Right lobe of liver (tissue), 6 donors: Measurements from ENCODE around the gene CHRNB1. TPM values are rescaled to one million over a fixed set of nuclear protein-coding genes. Genes with fewer than 3 reads are reported as not detected.

Experiments
- ATAC-seq, 4 donors: fragments of 200-7000 bp; cut with Tn5 transposase; one replicate each; pipeline ENCODE4 v1.9.1; 2020; ENCODE audit warnings: mild to moderate bottlenecking in 4 of 4, moderate library complexity in 4 of 4
- DNase-seq, 3 donors: peaks; one replicate each; pipeline ENCODE4 v3.0.0-alpha.2; 2020
- H3K27ac ChIP-seq, 3 donors: fragments of 200-600 bp; one replicate each; pipeline ENCODE4 v1.8.0; 2022
- H3K27me3 ChIP-seq, 2 donors: fragments of 200-600 bp; one replicate each; pipeline ENCODE4 v1.8.0; 2022
- H3K36me3 ChIP-seq, 4 donors: fragments of 200-600 bp; sonication (generic) in 1 of 4; one replicate each; pipeline versions ENCODE4 v1.5.1 to v1.8.0; 2017 to 2022; ENCODE audit warnings: control low read depth in 1 of 4
- H3K4me1 ChIP-seq, 4 donors: fragments of 200-600 bp; sonication (generic) in 1 of 4; one replicate each; pipeline versions ENCODE4 v1.5.1 to v1.8.0; 2017 to 2022; ENCODE audit warnings: control low read depth in 1 of 4
- H3K4me3 ChIP-seq, 3 donors: fragments of 200-600 bp; one replicate each; pipeline ENCODE4 v1.8.0; 2022
- H3K9me3 ChIP-seq, 4 donors: fragments of 200-600 bp; sonication (generic) in 1 of 4; one replicate each; pipeline versions ENCODE4 v1.5.1 to v1.8.0; 2017 to 2022; ENCODE audit warnings: control low read depth in 1 of 4
- POLR2A ChIP-seq: fragments of 450-650 bp; IDR thresholded peaks from one replicate; pipeline ENCODE4 v1.6.1; 2017; ENCODE audit warnings: antibody characterized with exemption, mild to moderate bottlenecking
- WGBS: methylation state at CpG from one replicate; pipeline ENCODE4 v1.1.6; 2018; ENCODE audit warnings: low coverage, low lambda C conversion rate; ENCODE audit not compliant: insufficient coverage; ENCODE audit errors: missing lambda C conversion rate; 5-methylcytosine and 5-hydroxymethylcytosine counted together
- intact Hi-C, 2 donors: fragments of 100-400 bp; cut with DNase I; formaldehyde crosslinking; loops; one replicate each; pipeline versions ENCODE4 v1.11.2 to v1.14.1; 2022
- long read RNA-seq: library from polyadenylated mRNA; unstranded; transcript quantifications from one replicate; pipeline ENCODE4 v2.0.0, GENCODE V29; 2019
- total RNA-seq, 6 experiments: library from RNA; depleted of rRNA in 2 of 6; stranded (reverse); fragments of >200 nt in 2 of 6; fragmentation: NEBNext Ultra II Directional in 3 of 6; extraction: Animal tissue kit (Norgen Biotek cat#: 25700) in 3 of 6; gene quantifications; one replicate each; pipeline versions ENCODE4 v1.1.0 to v1.2.4, GENCODE V29; 2016 to 2023
- TF ChIP-seq, protein P1 (sequence below), 4 donors: fragments of 200-600 bp in 3 of 4; fragments of 450-650 bp in 1 of 4; IDR thresholded peaks; one replicate each; pipeline versions ENCODE4 v1.5.1 to v1.8.0; 2016 to 2022; ENCODE audit warnings: antibody characterized with exemption in 4 of 4, mild to moderate bottlenecking in 2 of 4
- donor health status: DM: no; HTN: yes; CAD: no.
- donor health status: DM: no; HTN: no; CAD: no.
- donor health status: DM: no; HTN: no; CAD: no.
- donor health status: DM: no; HTN: yes; CAD: no.
- donor health status: DM: no; HTN: yes; CAD: no.

Gene CHRNB1, protein sequence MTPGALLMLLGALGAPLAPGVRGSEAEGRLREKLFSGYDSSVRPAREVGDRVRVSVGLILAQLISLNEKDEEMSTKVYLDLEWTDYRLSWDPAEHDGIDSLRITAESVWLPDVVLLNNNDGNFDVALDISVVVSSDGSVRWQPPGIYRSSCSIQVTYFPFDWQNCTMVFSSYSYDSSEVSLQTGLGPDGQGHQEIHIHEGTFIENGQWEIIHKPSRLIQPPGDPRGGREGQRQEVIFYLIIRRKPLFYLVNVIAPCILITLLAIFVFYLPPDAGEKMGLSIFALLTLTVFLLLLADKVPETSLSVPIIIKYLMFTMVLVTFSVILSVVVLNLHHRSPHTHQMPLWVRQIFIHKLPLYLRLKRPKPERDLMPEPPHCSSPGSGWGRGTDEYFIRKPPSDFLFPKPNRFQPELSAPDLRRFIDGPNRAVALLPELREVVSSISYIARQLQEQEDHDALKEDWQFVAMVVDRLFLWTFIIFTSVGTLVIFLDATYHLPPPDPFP
- total RNA-seq, result 10 to 100 TPM in 2 of 6 experiments, 1 to 10 TPM in 4; 6.0 to 12.3 (median 8.2) TPM
- long read RNA-seq, partial matches to known transcripts, result 0 of 2 reads
- long read RNA-seq, other reads (novel, unspliced or antisense), result 1 of 2 reads

DNA sequence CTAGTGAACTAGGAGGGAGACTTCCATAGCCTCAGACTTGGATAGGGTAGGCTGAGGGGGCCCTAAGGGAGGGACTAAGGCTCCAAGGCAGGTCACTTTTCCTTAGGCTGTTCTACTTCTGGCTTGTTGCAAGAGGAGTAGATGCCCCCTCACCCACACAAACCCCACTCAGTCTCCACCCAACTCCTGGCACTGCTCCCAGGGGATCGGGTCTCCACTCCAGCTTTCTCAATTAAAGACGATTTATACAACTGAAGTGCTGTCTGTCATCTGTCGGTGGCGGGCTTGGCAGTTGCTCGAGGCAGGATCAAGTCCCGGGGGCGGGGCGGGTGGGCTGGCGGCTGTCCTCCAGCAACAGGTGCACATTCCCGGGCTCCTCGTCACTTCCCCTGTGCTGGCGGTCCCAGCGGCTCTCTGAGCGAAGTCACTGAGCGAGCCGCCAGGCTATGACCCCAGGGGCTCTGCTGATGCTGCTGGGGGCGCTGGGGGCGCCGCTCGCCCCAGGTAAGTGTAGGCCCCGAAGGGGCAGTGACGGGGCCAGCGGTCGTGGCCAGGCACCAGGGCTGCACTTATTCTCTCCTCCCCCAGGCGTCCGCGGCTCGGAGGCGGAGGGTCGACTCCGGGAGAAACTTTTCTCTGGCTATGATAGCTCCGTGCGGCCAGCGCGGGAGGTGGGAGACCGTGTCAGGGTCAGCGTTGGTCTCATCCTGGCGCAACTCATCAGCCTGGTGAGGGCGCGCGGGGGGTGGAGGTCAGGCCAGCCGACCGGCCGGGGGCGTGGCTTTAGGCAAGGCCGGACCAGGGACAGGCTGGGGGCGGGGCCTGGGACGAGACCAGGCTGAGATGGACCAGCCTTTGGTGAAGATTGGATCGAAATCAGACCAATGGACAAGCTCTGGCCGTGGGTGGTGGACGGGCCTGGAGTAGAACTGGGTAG is at the start of gene CHRNB1:
TSS of gene CHRNB1 (plus strand) at position 380 of the 937 bp plus-strand sequence. CDS start at position 447, 67 bp downstream.
- H3K9me3 ChIP-seq, result no peaks in the 10 kb centered on the region
- peaks cover 0 to 18% (median 4%) of the 10 kb centered on the region in 4 donors for H3K4me1 ChIP-seq
- DNase-seq, result peak; percentile 93 to 95 (median 95)
- 0% methylated on average over 9 of the region's 51 CpGs for WGBS
- intact Hi-C loops, result no loop called here
- H3K27me3 ChIP-seq, result no peaks in the 10 kb centered on the region
- peak within 1 kb of the TSS in 2 of 3 donors; percentile 24 to 73 for H3K27ac ChIP-seq
- ATAC-seq, result peak; percentile 92 to 95 (median 94)
- H3K4me3 ChIP-seq, result peak within 1 kb of the TSS; percentile 52 to 72 (median 57)
- TF ChIP-seq POLR2A, result peak; percentile 50
- TF ChIP-seq, protein P1, sequence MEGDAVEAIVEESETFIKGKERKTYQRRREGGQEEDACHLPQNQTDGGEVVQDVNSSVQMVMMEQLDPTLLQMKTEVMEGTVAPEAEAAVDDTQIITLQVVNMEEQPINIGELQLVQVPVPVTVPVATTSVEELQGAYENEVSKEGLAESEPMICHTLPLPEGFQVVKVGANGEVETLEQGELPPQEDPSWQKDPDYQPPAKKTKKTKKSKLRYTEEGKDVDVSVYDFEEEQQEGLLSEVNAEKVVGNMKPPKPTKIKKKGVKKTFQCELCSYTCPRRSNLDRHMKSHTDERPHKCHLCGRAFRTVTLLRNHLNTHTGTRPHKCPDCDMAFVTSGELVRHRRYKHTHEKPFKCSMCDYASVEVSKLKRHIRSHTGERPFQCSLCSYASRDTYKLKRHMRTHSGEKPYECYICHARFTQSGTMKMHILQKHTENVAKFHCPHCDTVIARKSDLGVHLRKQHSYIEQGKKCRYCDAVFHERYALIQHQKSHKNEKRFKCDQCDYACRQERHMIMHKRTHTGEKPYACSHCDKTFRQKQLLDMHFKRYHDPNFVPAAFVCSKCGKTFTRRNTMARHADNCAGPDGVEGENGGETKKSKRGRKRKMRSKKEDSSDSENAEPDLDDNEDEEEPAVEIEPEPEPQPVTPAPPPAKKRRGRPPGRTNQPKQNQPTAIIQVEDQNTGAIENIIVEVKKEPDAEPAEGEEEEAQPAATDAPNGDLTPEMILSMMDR (IDR thresholded peaks at IDR 0.05), result no peak
- H3K36me3 ChIP-seq, result no peaks in the 10 kb centered on the region

DNA sequence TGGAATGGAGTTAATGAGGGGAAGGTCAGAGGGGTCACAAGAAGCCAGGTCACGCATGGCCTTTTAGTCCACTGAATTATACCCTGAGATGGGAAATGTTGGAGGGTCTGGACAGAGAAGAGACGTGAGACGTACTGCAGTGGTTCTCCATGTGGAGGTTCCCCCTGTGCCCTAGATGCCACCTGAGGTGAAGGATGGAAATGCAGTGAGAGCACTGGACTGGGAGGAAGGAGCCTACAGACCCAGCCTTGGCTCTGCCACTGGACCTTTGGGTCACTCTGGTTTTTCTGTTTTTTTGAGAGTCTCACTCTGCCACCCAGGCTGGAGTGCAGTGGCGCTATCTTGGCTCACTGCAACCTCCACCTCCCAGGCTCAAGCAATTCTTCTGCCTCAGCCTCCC is 48.7 kb upstream of the CHRNB1 start:
- H3K36me3 ChIP-seq, result no peaks in the 10 kb centered on the region
- H3K27ac ChIP-seq, result no peak overlapping the region
- TF ChIP-seq, protein P1 (IDR thresholded peaks at IDR 0.05), result no peak
- no peak for TF ChIP-seq POLR2A
- DNase-seq (peak in 1 of 3 donors; percentile 14), ATAC-seq (no peak)
- H3K4me3 ChIP-seq, result no peak overlapping the region
- WGBS, result 100% methylated on average over 1 of the region's 4 CpGs
- peaks cover 0 to 6% (median 0%) of the 10 kb centered on the region in 4 donors for H3K4me1 ChIP-seq
- no peaks in the 10 kb centered on the region for H3K27me3 ChIP-seq
- intact Hi-C loops, result no loop called here
- no peaks in the 10 kb centered on the region for H3K9me3 ChIP-seq

DNA sequence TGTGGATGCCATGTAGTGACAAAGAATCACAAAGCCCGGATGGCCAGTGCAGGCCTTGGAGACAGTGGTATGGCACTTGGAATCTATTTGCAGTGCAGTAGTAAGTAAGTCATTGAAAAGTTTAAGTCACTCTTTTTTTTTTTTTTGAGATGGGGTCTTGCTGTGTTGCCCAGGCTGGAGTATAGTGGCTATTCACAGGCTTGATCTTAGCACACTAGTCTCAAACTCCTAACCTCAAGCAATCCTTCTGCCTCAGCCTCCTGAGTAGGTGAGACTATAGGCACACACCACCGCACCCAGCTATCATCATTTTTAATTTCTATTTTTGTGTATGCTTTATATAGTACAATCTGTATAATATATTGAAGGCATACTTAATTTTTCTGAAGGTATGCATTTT is 46.2 kb upstream of the CHRNB1 start:
- no peaks in the 10 kb centered on the region for H3K9me3 ChIP-seq
- peaks cover 0 to 16% (median 3%) of the 10 kb centered on the region in 4 donors for H3K4me1 ChIP-seq
- DNase-seq, result no peak
- ATAC-seq, result no peak
- no peaks in the 10 kb centered on the region for H3K27me3 ChIP-seq
- intact Hi-C loops, result no loop called here
- 74% methylated on average over 2 of the region's 2 CpGs for WGBS
- no peak overlapping the region for H3K4me3 ChIP-seq
- TF ChIP-seq POLR2A, result no peak
- TF ChIP-seq, protein P1 (IDR thresholded peaks at IDR 0.05), result no peak
- no peaks in the 10 kb centered on the region for H3K36me3 ChIP-seq
- no peak overlapping the region for H3K27ac ChIP-seq

DNA sequence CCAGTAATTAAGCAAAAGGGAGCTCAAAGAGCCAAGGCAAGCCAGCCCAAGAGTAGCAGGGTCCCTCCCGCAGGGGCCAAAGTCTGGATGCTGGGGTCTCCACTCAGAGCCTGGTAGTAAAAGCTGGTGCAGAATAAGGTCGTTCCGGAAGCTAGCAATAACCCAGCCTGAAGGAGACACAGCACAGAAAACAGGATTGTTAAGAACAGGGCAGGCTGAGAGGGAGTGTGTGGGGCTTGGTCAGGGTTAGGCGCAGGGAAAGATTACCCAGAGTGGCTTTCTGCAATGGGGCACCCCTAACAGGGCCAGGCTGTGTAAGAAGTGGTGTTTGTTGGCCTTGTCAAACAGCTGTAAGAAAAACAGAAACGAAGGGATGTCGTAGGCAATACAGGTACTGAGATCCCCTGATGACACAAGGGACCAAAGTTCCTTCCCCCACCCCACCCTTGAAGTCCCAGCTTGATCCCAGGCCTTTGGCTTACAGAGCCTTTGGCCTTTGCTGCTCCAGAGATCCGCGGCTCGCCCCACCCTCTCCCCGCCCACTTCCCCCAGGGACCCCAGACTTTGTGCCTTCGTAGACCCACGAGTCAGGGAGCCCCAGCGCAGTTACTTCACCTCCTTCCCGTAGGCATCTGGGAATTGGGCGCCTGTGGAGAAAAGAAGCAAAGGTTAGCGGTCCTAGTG is 41.7 kb upstream of the CHRNB1 start:
- H3K36me3 ChIP-seq, result no peaks in the 10 kb centered on the region
- 15% methylated on average over 10 of the region's 16 CpGs for WGBS
- TF ChIP-seq, protein P1 (IDR thresholded peaks at IDR 0.05), result no peak
- TF ChIP-seq POLR2A, result no peak
- ATAC-seq, result peak; percentile 33 to 48 (median 38)
- peak overlapping the region; percentile 63 to 81 (median 74) for H3K4me3 ChIP-seq
- H3K27ac ChIP-seq, result peak overlapping the region; percentile 86 to 87 (median 87)
- intact Hi-C loops, result no loop called here
- DNase-seq, result peak; percentile 59 to 83 (median 80)
- no peaks in the 10 kb centered on the region for H3K27me3 ChIP-seq
- H3K4me1 ChIP-seq, result peaks cover 0 to 10% (median 3%) of the 10 kb centered on the region in 4 donors
- H3K9me3 ChIP-seq, result no peaks in the 10 kb centered on the region
